DMS53 treated with DMSO at 0.1 percent for 48 hours (cell line): Measurements from ENCODE around the gene FABP3.

ENCODE experiments used
- DNase-seq: peaks from one replicate; lab custom pipeline; 2025; ENCODE audit not compliant: unreplicated experiment; lab: John Stamatoyannopoulos, UW

FABP3 gene

GRCh38 chr1:31373056-31373896 lies at the start of gene FABP3:
FABP3 (minus strand) TSS chr1:31373076; CDS start chr1:31373014, 62 bp downstream.
- peak; percentile 10 for DNase-seq

- DNase-seq = no peak
Measured at GRCh38 chr1:31421371-31422040, 48.6 kb upstream of the FABP3 start.

DNA sequence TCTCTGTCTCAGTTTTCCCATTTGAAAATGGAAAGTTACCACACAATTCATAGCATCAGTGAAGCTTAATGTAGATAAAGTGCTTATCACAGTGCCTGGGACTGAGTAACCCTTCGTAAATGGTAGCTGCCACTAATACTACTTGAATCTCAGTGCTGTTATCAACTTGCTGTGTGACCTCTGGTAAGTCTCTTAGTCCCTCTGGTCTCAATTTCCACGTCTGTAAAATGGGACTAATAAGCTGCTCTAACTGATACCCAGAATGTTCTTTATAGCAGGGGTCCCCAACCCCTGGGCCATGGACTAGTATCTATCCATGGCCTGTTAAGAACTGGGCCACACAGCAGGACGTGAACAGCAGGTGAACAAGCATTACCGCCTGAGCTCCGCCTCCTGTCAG lies 47.8 kb upstream of the FABP3 start:
- DNase-seq = no peak

- no peak for DNase-seq
Measured at GRCh38 chr1:31418626-31419323, 45.9 kb upstream of the FABP3 start.

GRCh38 chr1:31417148-31417547 lies 44.3 kb upstream of the FABP3 start:
- no peak for DNase-seq

GRCh38 chr1:31416101-31416736 lies 43.3 kb upstream of the FABP3 start:
- DNase-seq = no peak

- no peak for DNase-seq
Measured at GRCh38 chr1:31415658-31416057, 42.8 kb upstream of the FABP3 start.

GRCh38 chr1:31414980-31415370 lies 42.1 kb upstream of the FABP3 start:
- no peak for DNase-seq

GRCh38 chr1:31413405-31414001 lies 40.6 kb upstream of the FABP3 start:
- DNase-seq = no peak

DNA sequence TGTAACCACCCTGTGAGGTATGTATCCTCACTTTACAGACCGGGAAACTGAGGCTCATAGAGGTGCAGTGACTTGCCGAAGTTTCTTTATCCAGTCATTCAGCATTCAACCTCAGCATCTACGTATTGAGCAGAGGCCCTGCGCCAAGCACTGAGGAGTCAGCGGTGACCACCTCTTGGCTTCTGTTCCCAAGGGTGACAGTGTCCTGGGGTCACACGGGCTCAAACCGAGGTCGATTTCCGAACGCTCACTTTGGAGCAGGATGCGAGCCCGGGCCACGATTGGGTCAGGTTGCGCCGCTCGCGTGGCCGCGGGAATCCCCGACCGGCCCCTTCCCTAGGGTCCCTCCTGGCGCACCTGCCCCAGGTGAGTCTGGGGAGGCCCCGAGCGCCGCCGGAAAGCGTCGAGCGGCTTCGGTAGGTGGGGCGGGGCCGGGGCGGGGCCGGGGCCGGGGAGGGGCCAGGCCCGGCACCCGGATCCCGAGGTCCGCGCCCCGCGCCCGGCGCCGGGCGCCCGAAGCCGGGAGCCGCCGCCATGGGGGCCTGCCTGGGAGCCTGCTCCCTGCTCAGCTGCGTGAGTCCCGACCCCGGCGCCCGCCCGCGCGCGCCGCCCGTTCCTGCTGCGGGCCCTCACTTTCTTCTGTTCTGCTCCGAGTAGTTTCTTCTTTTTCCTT lies 40.0 kb upstream of the FABP3 start, which contains the start of gene SERINC2:
TSS of gene SERINC2 (plus strand) at position 482 of the 673 bp plus-strand sequence. CDS start at position 535, 53 bp downstream.
- DNase-seq = peak; percentile 58

DNA sequence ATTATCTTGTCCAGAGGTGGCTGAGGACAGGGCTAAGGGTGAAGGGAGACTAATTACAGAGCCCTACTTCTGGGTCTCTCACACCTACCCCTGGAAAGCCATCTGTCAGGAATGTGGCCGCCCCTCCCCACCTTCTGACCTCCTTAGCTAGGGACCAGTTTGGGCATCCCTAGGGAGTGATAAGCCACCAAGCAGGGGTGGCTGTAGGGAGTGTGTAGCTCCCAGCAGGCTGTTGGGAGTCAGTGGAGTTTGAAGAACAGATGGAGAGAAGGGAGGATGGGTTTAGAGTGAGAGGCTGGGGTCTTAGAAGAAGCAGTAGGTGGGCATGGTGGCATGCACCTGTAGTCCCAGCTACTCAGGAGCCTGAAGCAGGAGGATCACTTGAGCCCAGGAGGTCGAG lies 39.3 kb upstream of the FABP3 start:
- DNase-seq = no peak

DNA sequence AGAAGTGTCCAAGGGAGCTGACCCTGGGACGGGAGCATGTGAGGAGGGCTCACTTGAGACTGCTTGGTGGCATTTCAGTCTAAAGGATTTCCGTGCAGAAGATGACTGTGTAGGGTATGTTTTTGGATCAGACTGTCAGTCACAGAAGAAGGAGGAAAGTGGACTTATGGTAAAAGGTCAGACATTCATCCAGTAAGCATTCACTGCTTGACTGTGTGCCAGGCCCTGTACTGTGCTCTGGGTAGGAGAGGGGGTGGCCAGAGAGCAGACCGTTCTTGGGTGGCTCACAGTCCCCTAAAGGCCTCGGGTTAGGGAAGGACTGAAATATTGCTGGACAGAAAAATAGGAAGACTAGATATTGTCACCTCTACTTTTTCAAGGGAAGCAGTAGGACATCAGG lies 38.0 kb upstream of the FABP3 start:
- no peak for DNase-seq

GRCh38 chr1:31409946-31410858 lies 37.3 kb upstream of the FABP3 start:
- no peak for DNase-seq

GRCh38 chr1:31408788-31409318 lies 36.0 kb upstream of the FABP3 start:
- DNase-seq = no peak

DNA sequence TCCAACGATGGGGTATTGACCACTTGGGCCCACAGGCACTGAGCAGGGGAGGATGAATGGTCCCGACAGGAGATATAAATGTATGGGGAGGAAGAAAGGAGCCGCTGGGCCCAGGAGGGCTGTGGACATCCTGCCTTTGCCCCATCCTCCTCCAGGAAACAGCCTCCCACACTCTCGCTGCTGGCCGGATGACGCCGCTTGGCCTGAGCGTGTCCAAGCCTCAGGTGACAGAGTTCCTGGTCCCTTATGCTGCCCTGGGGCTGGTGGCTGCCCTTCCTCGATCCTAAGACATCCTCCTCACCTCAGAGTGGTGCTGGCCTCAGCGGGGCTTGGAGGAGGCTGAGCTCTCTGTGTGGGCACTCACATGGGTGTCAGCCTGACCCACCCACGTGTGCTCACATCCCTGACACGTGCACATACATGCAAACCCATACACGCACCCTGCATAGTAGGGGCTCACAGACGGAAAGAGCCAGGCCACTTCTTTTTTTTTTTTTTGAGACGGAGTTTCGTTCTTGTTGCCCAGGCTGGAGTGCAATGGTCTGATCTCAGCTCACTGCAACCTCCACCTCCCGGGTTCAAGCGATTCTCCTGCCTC lies 34.3 kb upstream of the FABP3 start:
- DNase-seq = no peak

DNA sequence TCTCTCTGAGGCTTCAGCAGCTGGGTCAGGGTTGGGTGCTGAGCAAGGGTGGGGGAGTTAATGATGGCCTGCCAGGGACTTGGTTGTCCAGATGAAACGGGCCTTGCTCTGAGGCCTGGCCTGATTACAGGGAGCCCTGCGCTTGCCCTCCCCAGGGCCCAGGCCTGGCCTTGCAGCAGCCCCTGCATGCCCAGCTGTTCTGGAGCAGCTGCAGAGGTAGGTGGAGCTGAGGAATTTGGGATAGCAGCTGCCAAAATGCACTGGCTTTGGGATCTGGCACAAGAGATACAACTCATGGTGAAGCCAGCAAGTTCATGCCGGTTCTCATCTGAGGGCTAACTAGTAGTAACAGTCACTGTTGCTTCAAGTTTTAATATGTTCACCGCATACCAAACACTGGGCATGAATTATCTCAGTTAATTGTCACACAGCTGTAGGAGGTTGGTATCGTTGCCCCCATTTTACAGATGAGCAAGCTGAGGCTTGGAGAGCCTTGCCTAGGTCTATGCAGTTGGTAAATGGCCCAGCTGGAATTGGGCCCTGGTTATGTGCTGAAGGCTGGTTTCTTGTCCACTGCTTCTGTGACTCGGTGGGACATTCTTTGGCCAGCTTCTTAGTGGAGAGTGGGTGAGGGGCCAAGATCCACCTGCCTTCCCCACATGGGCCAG lies 32.8 kb upstream of the FABP3 start:
- DNase-seq = no peak

DNA sequence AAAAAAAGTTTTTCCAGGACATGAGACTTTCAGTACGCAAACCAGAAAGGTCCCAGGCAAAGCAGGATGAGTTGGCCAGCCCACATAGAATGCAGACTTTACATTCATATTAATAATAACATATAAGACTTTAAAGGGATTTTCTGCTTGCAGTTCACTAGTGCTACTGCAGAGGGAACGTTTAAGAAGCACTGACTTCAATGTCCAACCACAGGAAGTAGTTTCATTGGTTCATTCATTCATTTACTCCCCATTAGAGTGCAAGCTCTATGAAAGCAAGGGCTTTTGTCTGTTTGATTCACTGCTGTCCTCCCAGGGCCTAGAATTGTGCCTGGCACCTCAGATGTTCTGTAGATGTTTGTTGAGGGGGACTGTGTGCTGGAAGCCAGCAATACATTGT lies 28.4 kb upstream of the FABP3 start:
- DNase-seq = no peak

DNA sequence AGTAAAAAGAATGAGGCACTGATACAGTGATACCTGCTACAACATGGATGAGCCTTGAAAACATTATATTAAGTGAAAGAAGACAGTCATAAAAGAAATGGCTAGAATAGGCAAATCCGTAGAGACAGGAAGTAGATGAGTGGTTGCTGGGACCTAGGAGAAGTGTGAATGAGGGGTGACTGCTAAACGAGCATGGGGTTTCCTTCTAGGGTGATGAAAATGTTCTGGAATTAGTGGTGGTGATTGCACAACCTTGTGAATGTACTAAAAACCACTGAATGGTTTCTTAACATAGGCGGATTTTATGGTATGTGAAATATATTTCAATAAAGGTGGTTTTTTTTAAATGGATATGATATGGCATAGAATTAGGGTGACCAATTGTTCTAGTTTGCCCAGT lies 27.5 kb upstream of the FABP3 start:
- DNase-seq = no peak
